GM12872 (cell line): ENCODE results near the gene COL23A1.

Experiments used
- CTCF ChIP-seq: IDR thresholded peaks from 3 replicates; pipeline ENCODE4 v1.5.1; 2011; ENCODE audit warnings: low read depth, mild to moderate bottlenecking, low read length, moderate library complexity; ENCODE audit not compliant: insufficient read depth

The COL23A1 gene

DNA sequence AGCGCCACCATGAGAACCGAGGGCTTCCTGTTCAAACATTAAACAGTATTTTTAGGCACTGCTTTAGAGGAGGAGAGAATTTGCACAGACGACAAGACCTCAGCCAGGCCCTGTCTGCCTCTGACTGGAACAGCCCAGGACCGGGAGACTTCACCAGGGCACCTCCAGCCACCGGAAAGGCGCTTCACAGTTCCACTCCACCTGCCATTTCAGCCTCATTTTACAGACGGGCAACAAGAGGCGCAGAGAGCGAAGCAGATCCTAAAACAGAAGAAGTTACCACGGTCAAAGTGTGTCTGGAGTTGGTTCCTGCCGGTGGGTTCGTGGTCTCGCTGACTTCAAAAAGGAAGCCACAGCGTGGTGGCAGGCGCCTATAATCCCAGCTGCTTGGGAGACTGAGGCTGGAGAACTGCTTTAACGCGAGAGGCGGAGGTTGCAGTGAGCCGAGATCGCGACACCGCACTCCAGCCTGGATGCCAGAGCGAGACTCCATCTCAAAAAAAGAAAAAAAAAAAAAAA lies 28.4 kb downstream of the COL23A1 start:
- no peak for TF ChIP-seq CTCF

GRCh38 chr5:178560911-178561310 lies 29.3 kb downstream of the COL23A1 start:
- TF ChIP-seq CTCF = no peak

GRCh38 chr5:178557416-178557815 lies 32.8 kb downstream of the COL23A1 start:
- no peak for TF ChIP-seq CTCF

DNA sequence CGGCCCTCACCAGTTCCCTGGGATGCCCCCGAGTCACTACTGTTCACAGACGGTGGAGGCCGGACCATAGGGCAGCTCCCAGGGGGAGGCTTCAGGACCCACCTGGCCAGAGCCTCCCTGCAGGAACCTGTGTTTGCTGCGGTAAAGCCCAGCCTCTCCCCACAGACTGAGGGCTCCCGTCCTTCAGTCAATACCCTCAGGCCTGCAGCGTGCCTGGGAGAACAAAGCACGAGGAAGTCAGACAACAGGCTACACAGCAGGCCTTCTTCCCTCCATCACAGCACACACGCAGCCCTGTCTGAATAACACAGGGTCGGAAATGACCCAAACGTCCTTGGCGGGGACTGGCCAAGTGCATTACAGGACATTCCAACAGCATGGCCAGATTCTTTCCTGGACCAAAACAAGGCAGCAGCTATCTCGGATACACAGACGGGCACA lies 34.4 kb downstream of the COL23A1 start:
- no peak for TF ChIP-seq CTCF

DNA sequence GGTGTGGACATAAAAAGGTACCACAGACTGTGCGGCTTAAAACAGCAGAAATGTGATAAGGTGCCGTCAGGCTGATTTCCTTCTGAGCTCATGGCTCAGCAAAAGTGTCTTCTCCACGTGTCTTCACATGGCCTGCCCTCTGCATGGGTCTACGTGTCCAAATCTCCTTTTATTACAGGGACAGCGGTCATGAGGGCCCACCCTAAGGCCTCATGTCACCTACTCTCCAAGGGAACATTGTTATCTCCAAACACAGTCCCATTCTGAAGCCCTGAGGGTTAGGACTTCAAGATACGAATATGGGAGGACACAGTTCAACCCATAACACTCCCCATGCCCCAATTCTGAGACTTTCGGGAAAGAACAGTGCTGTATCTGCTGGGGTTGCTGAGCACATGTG lies 35.2 kb downstream of the COL23A1 start:
- no peak for TF ChIP-seq CTCF

DNA sequence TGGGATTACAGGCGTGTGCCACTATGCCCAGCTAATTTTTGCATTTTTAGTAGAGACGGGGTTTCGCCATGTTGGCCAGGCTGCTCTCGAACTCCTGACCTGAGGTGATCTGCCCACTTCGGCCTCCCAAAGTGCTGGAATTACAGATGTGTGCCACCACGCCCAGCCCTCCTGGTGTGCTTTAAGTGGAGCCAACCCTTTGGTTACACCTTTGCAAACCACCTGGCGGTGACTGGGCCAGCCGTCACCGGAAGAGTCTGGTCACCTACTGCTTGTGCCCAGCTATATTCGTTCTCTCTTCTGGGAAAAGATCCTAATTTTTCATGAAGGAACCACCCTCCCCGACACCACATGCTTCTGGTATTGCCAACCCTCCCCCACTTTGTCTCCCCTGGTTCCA lies 35.9 kb downstream of the COL23A1 start:
- no peak for TF ChIP-seq CTCF

DNA sequence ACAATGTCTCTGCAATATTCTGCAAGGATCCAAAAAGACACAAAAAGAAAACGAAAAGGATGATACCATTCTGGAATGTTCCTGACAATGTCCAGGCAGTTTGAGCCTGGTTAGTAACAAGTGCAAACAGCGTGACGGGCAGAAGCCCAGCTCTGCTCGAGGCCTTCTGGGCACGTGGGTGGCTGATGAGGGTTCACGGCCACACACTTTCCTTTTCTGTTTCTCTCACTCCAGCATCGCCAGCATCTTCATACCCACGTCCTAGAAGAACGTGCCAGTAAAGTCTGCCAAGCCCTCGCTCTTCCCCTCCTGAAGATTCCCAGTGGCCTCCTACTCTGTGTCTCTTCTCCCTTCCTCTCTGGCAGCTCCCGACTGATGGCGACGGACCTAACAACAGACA lies 36.7 kb downstream of the COL23A1 start:
- no peak for TF ChIP-seq CTCF
